G401.6 (cell line): Measurements from ENCODE around the gene DGKG.

Experiments used
- FAIRE-seq: peaks from 2 replicates; lab custom pipeline; 2012; peaks lifted over from hg19 to GRCh38; lab: Jason Lieb, UNC

The DGKG gene

GRCh38 chr3:186108106-186108940, 253.7 kb downstream of the DGKG start:
- FAIRE-seq = no peak

GRCh38 chr3:186107215-186108105, 254.6 kb downstream of the DGKG start:
- FAIRE-seq = peak; percentile 46

GRCh38 chr3:186105543-186105942, 256.5 kb downstream of the DGKG start:
- no peak for FAIRE-seq

- FAIRE-seq = no peak
Measured at GRCh38 chr3:186102687-186103086, 259.3 kb downstream of the DGKG start.

GRCh38 chr3:186100398-186100797, 261.6 kb downstream of the DGKG start:
- no peak for FAIRE-seq

GRCh38 chr3:186099178-186099577, 262.9 kb downstream of the DGKG start:
- no peak for FAIRE-seq

GRCh38 chr3:186098740-186099139, 263.3 kb downstream of the DGKG start:
- FAIRE-seq = no peak

- FAIRE-seq = peak; percentile 82
Measured at GRCh38 chr3:186097663-186098451, 264.2 kb downstream of the DGKG start.

GRCh38 chr3:186097317-186097662, 264.7 kb downstream of the DGKG start:
- FAIRE-seq = no peak
